CD4-positive, alpha-beta T cell treated with Interleukin-2 at 100 ng/mL for 4 hours (primary cell): Measurements from ENCODE around the gene C6orf132.
A peak's percentile ranks its signal among the peaks of the same experiment; 100 is the strongest.

Experiments used
- DNase-seq: peaks from one replicate; pipeline ENCODE4 v3.0.0-alpha.2; 2020; ENCODE audit warnings: low spot score

Gene C6orf132

DNA sequence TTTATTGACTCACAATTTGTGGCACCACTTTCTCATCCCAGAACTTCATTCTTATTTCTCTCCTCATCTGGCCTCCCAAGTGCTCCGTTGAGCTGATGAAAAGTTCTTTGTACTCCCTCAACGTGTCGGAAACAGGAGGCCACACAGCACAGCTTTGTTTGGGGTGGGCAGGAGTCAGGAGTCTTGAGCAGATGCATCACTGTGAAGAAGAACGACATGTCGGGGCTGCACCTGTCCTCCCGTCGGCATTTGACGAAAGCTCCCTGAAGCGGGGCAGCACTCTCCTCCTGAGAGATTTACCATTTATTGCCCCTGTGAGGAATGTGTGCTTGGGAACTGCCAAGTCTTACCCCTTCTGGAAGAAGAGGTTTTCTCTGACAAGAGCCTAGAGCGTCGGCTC, 64.0 kb downstream of the C6orf132 start:
- no peak for DNase-seq

DNA sequence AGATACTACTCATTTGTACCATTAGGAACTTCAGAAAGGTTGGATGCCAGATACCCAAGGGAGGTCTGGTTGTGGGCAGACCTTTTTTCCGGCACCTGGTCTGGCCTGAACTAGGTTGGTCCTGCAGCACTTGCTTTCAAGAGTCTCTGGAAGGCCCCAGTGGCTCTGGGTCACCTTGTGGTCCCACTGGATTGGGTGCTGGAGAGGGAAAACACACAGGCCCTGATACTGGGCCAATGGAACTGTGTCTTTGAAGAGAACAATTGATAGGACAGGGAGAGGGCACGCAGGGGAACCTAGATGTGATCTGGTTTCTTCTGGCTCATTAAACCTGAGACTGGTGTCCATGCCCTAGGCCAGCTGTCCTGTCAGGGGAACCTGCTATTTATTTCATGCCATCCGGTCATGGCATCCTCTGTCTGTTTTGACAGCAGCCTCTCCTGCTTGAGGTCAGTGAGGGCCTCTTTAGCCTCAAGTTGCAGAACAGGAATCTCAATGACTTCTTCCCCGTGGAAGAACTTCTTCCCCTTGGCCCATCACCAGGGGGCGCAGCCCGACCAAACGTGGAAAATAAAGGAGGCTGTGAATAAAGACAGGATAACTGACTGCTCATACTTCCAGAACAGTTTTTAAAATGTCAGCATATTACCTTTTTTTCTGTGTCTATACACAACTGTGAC, 67.1 kb downstream of the C6orf132 start:
- peak; percentile 46 for DNase-seq

DNA sequence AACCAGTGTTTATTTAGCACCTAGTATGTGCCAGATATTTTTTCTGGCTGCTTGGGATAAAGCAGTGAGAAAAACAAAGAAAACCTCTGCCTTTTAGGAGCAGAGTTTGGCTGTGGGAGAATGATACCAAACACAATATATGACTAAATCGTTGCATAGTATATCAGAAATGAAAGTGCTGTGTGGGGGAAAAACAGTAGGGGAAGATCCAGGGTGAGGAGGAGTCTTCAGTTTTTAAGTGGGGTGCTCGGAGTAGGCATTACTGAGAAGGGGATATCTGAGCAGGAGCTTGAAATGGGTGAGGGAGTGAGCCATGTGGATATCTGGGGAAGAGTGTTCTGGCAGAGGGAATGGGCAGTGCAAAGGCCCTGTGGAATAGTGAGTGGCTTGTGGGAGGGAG, 69.1 kb downstream of the C6orf132 start:
- no peak for DNase-seq

DNA sequence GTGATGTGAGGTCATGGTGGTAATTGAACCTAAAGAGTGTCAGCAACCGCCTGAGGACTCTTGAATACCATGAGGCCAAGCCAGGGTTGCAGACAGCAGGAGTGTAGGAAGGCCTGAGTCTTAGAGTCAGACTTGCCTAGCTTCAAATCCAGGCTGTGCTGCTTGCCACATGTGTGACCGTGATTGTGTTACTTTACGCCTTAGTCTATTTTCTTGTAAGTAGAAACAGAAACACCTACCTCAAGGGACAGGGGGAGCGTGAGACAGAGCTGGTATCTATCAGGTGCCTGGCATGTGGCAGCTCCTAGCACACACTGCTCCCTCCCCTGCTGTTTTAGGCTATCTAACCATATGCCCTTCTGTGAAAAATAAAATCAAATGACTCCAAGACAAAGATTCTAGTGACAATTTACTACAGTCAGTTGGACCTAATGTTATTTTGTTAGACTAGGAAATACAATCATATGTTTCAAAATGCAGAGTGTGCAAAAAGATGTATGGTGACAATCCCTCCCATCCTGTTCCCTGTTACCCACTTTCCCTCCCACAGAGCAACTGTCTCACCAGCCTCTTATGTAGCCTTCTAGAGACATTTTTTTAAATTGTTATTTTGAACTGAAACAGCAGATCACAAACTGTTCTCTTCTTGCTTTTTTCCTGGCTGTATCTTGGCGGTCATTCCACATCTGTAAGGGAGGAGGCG, 70.4 kb downstream of the C6orf132 start:
- DNase-seq, result no peak

GRCh38 chr6:42068872-42069522, 73.4 kb downstream of the C6orf132 start:
- no peak for DNase-seq

DNA sequence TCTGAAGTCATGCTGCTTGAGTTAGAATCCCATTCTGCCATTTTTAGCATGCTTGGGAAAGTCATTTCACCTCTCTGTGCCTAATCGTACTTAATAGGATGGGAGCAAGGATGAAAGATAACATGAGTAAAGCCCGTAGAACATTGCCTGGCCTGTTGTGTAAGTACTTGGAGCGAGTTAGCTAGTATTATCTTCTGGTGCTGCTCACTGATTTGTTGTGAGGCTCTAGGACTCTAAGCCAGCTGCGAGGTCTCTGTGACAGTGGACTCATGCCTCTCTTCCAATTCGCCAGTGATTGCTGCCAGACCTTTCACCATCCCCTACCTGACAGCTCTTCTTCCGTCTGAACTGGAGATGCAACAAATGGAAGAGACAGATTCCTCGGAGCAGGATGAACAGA, 74.2 kb downstream of the C6orf132 start:
- no peak for DNase-seq

DNA sequence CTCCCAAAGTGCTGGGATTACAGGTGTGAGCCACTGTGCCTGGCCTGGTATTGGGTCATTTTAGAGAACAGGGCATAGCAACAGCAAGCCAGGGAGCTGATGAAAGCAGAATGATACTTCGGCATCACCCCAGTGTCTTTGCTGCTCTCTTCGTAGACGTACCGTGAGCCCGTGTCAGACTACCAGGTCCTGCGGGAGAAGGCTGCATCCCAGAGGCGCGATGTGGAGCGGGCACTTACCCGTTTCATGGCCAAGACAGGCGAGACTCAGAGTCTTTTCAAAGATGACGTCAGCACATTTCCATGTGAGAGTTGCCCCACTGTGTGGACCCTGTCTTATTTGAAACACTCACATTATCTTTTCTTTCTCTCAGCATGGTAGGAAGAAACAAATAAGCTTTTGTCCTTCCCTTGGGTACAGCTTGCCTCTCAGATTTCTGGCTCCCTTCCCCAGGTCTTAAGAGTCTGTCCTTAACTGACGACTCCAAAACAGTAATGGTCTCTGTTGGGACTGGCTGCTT, 76.2 kb downstream of the C6orf132 start:
- no peak for DNase-seq

DNA sequence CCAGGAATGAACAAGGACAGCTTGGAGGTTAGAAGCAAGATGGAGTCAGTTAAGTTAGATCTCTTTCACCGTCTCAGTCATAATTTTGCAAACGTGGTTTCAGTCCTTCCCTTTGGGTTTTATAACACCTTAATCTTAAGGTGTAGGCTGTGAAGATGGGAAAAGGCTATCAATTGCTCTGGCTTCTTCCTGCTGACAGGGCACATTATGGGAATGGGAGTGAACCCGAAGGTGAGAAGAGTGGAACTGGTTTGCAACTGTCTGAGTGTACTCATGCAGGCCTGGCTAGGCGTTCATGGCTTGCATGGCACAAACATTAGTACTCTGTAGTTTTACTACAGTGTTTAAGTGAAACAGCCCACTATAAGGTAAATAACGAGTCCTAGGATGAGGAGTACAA, 82.7 kb downstream of the C6orf132 start:
- no peak for DNase-seq

- DNase-seq, result no peak
Observed at GRCh38 chr6:42053601-42054000, 88.8 kb downstream of the C6orf132 start.

DNA sequence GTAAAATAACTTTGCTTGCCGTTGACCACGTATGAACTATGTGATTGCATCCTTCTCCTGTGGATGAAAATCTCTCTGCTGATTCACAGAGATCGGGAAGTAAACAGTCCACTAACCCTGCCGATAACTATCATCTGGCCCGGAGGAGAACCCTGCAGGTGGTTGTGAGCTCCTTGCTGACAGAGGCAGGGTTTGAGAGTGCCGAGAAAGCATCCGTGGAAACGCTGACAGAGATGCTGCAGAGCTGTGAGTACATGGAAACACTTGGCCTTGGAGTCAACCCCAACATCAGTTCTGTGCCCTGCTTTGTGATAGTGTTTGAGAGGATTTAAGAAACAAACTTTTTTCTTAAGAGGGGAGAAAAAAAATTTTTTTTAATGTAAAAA, 91.2 kb downstream of the C6orf132 start:
- no peak for DNase-seq
